GM23338 (cell line): ENCODE data around the gene SNPH. TPM values are rescaled to one million over a fixed set of nuclear protein-coding genes. Genes with fewer than 3 reads are reported as not detected.

Source experiments
- ATAC-seq: fragments of 200-7000 bp; cut with Tn5 transposase; 3 replicates; pipeline ENCODE4 v1.9.1; 2020
- DNase-seq: peaks from one replicate; pipeline ENCODE4 v3.0.0-alpha.2; 2015; ENCODE audit warnings: low spot score
- H2AFZ ChIP-seq: fragments of 200-600 bp; sonication (generic); 2 replicates; pipeline ENCODE4 v1.8.0; 2016; ENCODE audit warnings: antibody characterized with exemption, mild to moderate bottlenecking, moderate library complexity
- H3F3A ChIP-seq: fragments of 200-600 bp; sonication (generic); replicated peaks from 2 replicates; pipeline ENCODE4 v1.8.0; 2017; ENCODE audit warnings: antibody characterized with exemption, mixed run types, low read depth
- H3K27ac ChIP-seq: fragments of 200-600 bp; sonication (generic); 2 replicates; pipeline ENCODE4 v1.6.1; 2016; ENCODE audit warnings: low read depth
- H3K27me3 ChIP-seq: fragments of 200-600 bp; sonication (generic); 2 replicates; pipeline ENCODE4 v1.8.0; 2016; ENCODE audit warnings: mild to moderate bottlenecking, mixed run types, moderate library complexity; ENCODE audit not compliant: insufficient read depth
- H3K36me3 ChIP-seq: fragments of 200-600 bp; sonication (generic); 2 replicates; pipeline ENCODE4 v1.8.0; 2016; ENCODE audit warnings: mild to moderate bottlenecking; ENCODE audit not compliant: insufficient read depth
- H3K4me1 ChIP-seq: fragments of 200-600 bp; sonication (generic); 2 replicates; pipeline ENCODE4 v1.8.0; 2016; ENCODE audit warnings: mild to moderate bottlenecking, moderate library complexity; ENCODE audit not compliant: insufficient read depth
- H3K4me2 ChIP-seq: fragments of 200-600 bp; sonication (generic); 2 replicates; pipeline ENCODE4 v1.7.1; 2017; ENCODE audit warnings: mixed run types
- H3K4me3 ChIP-seq: fragments of 200-600 bp; sonication (generic); 2 replicates; pipeline ENCODE4 v1.6.1; 2016; ENCODE audit warnings: mixed run types
- H3K79me2 ChIP-seq: fragments of 200-600 bp; sonication (generic); replicated peaks from 2 replicates; pipeline ENCODE4 v1.8.0; 2017; ENCODE audit warnings: mild to moderate bottlenecking; ENCODE audit not compliant: insufficient read depth
- H3K9me2 ChIP-seq: fragments of 200-600 bp; sonication (generic); 2 replicates; pipeline ENCODE4 v1.8.0; 2017; ENCODE audit not compliant: insufficient read depth
- H4K20me1 ChIP-seq: fragments of 200-600 bp; sonication (generic); replicated peaks from 2 replicates; pipeline ENCODE4 v1.8.0; 2017; ENCODE audit warnings: mild to moderate bottlenecking; ENCODE audit not compliant: insufficient read depth
- H3K27ac Mint-ChIP-seq: 2 replicates; pipeline ENCODE4 v1.8.0; 2020; ENCODE audit warnings: inconsistent platforms, mild to moderate bottlenecking, moderate library complexity, mixed read lengths
- H3K27me3 Mint-ChIP-seq: 3 replicates; pipeline ENCODE4 v1.8.0; 2022; ENCODE audit warnings: low read depth, mild to moderate bottlenecking, moderate library complexity, mixed read lengths, inconsistent platforms; ENCODE audit not compliant: insufficient read depth, poor library complexity
- H3K36me3 Mint-ChIP-seq: 3 replicates; pipeline ENCODE4 v1.8.0; 2021; ENCODE audit warnings: low read depth, mild to moderate bottlenecking, inconsistent platforms, moderate library complexity, mixed read lengths
- H3K4me1 Mint-ChIP-seq: 3 replicates; pipeline ENCODE4 v1.8.0; 2020; ENCODE audit warnings: mild to moderate bottlenecking, inconsistent platforms, mixed read lengths
- H3K4me3 Mint-ChIP-seq: 3 replicates; pipeline ENCODE4 v1.8.0; 2021; ENCODE audit warnings: moderate library complexity, mild to moderate bottlenecking, inconsistent platforms, mixed read lengths
- H3K9me3 Mint-ChIP-seq: 3 replicates; pipeline ENCODE4 v1.8.0; 2020; ENCODE audit warnings: moderate library complexity, mild to moderate bottlenecking, inconsistent platforms, mixed read lengths
- CREB1 ChIP-seq: fragments of 250-450 bp; sonication (Bioruptor Pico); IDR thresholded peaks from 2 replicates; pipeline ENCODE4 v1.5.0; 2020; ENCODE audit warnings: low read depth, mild to moderate bottlenecking, moderate library complexity
- EZH2 ChIP-seq: fragments of 200-600 bp; sonication (generic); IDR thresholded peaks from one replicate; pipeline ENCODE4 v1.8.0; 2017; ENCODE audit warnings: antibody characterized with exemption, mild to moderate bottlenecking, low read depth; ENCODE audit not compliant: unreplicated experiment
- EZH2phosphoT487 ChIP-seq: fragments of 200-600 bp; sonication (generic); IDR thresholded peaks from one replicate; pipeline ENCODE4 v1.8.1; 2018; ENCODE audit warnings: antibody characterized with exemption; ENCODE audit not compliant: unreplicated experiment
- JUNB ChIP-seq: IDR thresholded peaks from one replicate; pipeline ENCODE4 v1.6.1; 2016; ENCODE audit warnings: antibody characterized with exemption; ENCODE audit not compliant: unreplicated experiment
- NANOG ChIP-seq: IDR thresholded peaks from 2 replicates; pipeline ENCODE4 v1.6.1; 2016; ENCODE audit warnings: antibody characterized with exemption, borderline replicate concordance
- POLR2AphosphoS5 ChIP-seq: IDR thresholded peaks from 2 replicates; pipeline ENCODE4 v1.6.1; 2016; ENCODE audit warnings: antibody characterized with exemption, low read depth
- REST ChIP-seq: IDR thresholded peaks from one replicate; pipeline ENCODE4 v1.6.1; 2018; ENCODE audit warnings: antibody characterized with exemption; ENCODE audit not compliant: unreplicated experiment
- STAT1 ChIP-seq: IDR thresholded peaks from one replicate; pipeline ENCODE4 v1.6.1; 2016; ENCODE audit warnings: antibody characterized with exemption; ENCODE audit not compliant: unreplicated experiment
- ZNF114 ChIP-seq: fragments of 250-450 bp; sonication (Bioruptor Pico); IDR thresholded peaks from 2 replicates; pipeline ENCODE4 v1.5.0; 2020; ENCODE audit warnings: mild to moderate bottlenecking, moderate library complexity
- ZNF331 ChIP-seq: fragments of 250-450 bp; sonication (Bioruptor Pico); IDR thresholded peaks from 2 replicates; pipeline ENCODE4 v1.5.0; 2020; ENCODE audit warnings: low read depth, mild to moderate bottlenecking, moderate library complexity
- polyA plus RNA-seq: library from polyadenylated mRNA; unstranded; fragments of >200 nt; fragmentation: Nextera tagmentation; extraction: Ambion mirVana; gene quantifications from 2 replicates; pipeline ENCODE4 v1.2.1, GENCODE V29; 2016
- total RNA-seq: library from RNA; depleted of rRNA; stranded (reverse); fragments of >200 nt; shearing (Covaris generic); gene quantifications from 2 replicates; pipeline ENCODE4 v1.2.3, GENCODE V29; 2014
- TF ChIP-seq, protein P1 (sequence below): IDR thresholded peaks from 2 replicates; pipeline ENCODE4 v1.6.1; 2016; ENCODE audit warnings: antibody characterized with exemption
- TF ChIP-seq, protein P2 (sequence below): fragments of 250-450 bp; sonication (Bioruptor Pico); IDR thresholded peaks from 2 replicates; pipeline ENCODE4 v1.5.0; 2020; ENCODE audit warnings: mild to moderate bottlenecking, moderate library complexity
- TF ChIP-seq, protein P3 (sequence below), 2 experiments: fragments of 200-600 bp in 1 of 2; sonication (generic) in 1 of 2; conservative IDR thresholded peaks; 2 replicates each; pipeline versions ENCODE4 v1.5.1 to v1.6.1; 2016 to 2017; ENCODE audit warnings: antibody characterized with exemption in 2 of 2, low read depth in 2 of 2, mild to moderate bottlenecking in 2 of 2, moderate library complexity in 1 of 2

Gene SNPH
- total and polyA plus RNA-seq, 2 experiments from 2014 or later = 1.5 to 5.8 TPM

- H3K36me3 ChIP-seq = no peaks in the 10 kb centered on the region
- no peak overlapping the region for H3K4me3 Mint-ChIP-seq
- no peak overlapping the region for H3K4me3 ChIP-seq
- H2AFZ ChIP-seq = no peak overlapping the region
- no peaks in the 10 kb centered on the region; the same call in 1 of the 2 replicates for H3K27me3 ChIP-seq
- H4K20me1 ChIP-seq = peaks cover 15% of the 10 kb centered on the region
- H3K27ac ChIP-seq = no peak overlapping the region
- no peaks in the 10 kb centered on the region for H3K79me2 ChIP-seq
- no peaks in the 10 kb centered on the region for H3K4me1 ChIP-seq
- H3K36me3 Mint-ChIP-seq = peaks cover 17% of the 10 kb centered on the region; the same call in 1 of the 3 replicates
- no peak for ATAC-seq
- H3K4me2 ChIP-seq = no peak overlapping the region
- H3K4me1 Mint-ChIP-seq = peaks cover 16% of the 10 kb centered on the region
- DNase-seq = no peak
- H3K9me3 Mint-ChIP-seq = no peaks in the 10 kb centered on the region
- H3K9me2 ChIP-seq = no peaks in the 10 kb centered on the region
- TF ChIP-seq JUNB (no peak), ZNF331 (no peak), EZH2 (no peak), ZNF114 (CRISPR knock-in tag) (no peak), STAT1 (no peak), POLR2AphosphoS5 (no peak), REST (no peak), NANOG (no peak), EZH2phosphoT487 (no peak), CREB1 (CRISPR knock-in tag) (no peak)
- TF ChIP-seq, protein P1, sequence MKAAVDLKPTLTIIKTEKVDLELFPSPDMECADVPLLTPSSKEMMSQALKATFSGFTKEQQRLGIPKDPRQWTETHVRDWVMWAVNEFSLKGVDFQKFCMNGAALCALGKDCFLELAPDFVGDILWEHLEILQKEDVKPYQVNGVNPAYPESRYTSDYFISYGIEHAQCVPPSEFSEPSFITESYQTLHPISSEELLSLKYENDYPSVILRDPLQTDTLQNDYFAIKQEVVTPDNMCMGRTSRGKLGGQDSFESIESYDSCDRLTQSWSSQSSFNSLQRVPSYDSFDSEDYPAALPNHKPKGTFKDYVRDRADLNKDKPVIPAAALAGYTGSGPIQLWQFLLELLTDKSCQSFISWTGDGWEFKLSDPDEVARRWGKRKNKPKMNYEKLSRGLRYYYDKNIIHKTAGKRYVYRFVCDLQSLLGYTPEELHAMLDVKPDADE = no peak
- TF ChIP-seq, protein P2, sequence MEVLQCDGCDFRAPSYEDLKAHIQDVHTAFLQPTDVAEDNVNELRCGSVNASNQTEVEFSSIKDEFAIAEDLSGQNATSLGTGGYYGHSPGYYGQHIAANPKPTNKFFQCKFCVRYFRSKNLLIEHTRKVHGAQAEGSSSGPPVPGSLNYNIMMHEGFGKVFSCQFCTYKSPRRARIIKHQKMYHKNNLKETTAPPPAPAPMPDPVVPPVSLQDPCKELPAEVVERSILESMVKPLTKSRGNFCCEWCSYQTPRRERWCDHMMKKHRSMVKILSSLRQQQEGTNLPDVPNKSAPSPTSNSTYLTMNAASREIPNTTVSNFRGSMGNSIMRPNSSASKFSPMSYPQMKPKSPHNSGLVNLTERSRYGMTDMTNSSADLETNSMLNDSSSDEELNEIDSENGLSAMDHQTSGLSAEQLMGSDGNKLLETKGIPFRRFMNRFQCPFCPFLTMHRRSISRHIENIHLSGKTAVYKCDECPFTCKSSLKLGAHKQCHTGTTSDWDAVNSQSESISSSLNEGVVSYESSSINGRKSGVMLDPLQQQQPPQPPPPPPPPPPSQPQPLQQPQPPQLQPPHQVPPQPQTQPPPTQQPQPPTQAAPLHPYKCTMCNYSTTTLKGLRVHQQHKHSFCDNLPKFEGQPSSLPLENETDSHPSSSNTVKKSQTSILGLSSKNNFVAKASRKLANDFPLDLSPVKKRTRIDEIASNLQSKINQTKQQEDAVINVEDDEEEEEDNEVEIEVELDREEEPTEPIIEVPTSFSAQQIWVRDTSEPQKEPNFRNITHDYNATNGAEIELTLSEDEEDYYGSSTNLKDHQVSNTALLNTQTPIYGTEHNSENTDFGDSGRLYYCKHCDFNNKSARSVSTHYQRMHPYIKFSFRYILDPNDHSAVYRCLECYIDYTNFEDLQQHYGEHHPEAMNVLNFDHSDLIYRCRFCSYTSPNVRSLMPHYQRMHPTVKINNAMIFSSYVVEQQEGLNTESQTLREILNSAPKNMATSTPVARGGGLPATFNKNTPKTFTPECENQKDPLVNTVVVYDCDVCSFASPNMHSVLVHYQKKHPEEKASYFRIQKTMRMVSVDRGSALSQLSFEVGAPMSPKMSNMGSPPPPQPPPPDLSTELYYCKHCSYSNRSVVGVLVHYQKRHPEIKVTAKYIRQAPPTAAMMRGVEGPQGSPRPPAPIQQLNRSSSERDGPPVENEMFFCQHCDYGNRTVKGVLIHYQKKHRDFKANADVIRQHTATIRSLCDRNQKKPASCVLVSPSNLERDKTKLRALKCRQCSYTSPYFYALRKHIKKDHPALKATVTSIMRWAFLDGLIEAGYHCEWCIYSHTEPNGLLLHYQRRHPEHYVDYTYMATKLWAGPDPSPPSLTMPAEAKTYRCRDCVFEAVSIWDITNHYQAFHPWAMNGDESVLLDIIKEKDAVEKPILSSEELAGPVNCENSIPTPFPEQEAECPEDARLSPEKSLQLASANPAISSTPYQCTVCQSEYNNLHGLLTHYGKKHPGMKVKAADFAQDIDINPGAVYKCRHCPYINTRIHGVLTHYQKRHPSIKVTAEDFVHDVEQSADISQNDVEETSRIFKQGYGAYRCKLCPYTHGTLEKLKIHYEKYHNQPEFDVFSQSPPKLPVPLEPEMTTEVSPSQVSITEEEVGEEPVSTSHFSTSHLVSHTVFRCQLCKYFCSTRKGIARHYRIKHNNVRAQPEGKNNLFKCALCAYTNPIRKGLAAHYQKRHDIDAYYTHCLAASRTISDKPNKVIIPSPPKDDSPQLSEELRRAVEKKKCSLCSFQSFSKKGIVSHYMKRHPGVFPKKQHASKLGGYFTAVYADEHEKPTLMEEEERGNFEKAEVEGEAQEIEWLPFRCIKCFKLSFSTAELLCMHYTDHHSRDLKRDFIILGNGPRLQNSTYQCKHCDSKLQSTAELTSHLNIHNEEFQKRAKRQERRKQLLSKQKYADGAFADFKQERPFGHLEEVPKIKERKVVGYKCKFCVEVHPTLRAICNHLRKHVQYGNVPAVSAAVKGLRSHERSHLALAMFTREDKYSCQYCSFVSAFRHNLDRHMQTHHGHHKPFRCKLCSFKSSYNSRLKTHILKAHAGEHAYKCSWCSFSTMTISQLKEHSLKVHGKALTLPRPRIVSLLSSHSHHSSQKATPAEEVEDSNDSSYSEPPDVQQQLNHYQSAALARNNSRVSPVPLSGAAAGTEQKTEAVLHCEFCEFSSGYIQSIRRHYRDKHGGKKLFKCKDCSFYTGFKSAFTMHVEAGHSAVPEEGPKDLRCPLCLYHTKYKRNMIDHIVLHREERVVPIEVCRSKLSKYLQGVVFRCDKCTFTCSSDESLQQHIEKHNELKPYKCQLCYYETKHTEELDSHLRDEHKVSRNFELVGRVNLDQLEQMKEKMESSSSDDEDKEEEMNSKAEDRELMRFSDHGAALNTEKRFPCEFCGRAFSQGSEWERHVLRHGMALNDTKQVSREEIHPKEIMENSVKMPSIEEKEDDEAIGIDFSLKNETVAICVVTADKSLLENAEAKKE (CRISPR knock-in tag) = no peak
- TF ChIP-seq, protein P3, sequence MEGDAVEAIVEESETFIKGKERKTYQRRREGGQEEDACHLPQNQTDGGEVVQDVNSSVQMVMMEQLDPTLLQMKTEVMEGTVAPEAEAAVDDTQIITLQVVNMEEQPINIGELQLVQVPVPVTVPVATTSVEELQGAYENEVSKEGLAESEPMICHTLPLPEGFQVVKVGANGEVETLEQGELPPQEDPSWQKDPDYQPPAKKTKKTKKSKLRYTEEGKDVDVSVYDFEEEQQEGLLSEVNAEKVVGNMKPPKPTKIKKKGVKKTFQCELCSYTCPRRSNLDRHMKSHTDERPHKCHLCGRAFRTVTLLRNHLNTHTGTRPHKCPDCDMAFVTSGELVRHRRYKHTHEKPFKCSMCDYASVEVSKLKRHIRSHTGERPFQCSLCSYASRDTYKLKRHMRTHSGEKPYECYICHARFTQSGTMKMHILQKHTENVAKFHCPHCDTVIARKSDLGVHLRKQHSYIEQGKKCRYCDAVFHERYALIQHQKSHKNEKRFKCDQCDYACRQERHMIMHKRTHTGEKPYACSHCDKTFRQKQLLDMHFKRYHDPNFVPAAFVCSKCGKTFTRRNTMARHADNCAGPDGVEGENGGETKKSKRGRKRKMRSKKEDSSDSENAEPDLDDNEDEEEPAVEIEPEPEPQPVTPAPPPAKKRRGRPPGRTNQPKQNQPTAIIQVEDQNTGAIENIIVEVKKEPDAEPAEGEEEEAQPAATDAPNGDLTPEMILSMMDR (conservative IDR thresholded peaks at IDR 0.05; ENCODE audit: low read depth in 2 of 2) = no peak
- H3K27ac Mint-ChIP-seq = no peak overlapping the region
- peaks cover 11% of the 10 kb centered on the region for H3K27me3 Mint-ChIP-seq
- no peaks in the 10 kb centered on the region for H3F3A ChIP-seq
These were observed 71.3 kb downstream of the SNPH start for GRCh38 chr20:1337441-1337840.
